ENCODE data around the gene TAF4B. TPM values are rescaled to one million over a fixed set of nuclear protein-coding genes. Genes with fewer than 3 reads are reported as not detected.

Gene TAF4B
- total RNA-seq, 1 donor from 2014 or later = 1.8 TPM

DNA sequence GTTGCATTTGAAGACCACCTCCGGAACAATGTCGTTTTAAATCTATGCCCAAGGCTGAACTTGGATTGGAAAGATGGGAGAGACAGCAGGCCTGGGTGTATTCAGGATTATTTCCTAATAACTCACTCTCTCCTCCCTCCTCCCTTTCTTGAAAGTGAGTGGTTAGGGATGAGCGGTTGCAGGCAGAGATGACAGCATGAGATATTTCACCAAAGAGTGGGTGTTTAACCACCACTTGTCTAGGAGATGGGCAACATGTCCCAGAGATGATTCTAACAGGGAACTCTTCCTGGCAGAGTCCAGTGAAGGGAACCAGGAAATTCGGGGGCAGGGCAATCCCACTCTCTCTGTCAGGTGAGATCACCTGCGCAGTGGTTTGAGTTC is 198.9 kb downstream of the TAF4B start:
- no peak overlapping the region for H3K4me3 Mint-ChIP-seq (ENCODE audit: low read depth)
- peaks cover 7% of the 10 kb centered on the region for H3K27me3 Mint-ChIP-seq
- H3K36me3 Mint-ChIP-seq (ENCODE audit: insufficient read depth) = no peaks in the 10 kb centered on the region
- TF ChIP-seq, protein P1, sequence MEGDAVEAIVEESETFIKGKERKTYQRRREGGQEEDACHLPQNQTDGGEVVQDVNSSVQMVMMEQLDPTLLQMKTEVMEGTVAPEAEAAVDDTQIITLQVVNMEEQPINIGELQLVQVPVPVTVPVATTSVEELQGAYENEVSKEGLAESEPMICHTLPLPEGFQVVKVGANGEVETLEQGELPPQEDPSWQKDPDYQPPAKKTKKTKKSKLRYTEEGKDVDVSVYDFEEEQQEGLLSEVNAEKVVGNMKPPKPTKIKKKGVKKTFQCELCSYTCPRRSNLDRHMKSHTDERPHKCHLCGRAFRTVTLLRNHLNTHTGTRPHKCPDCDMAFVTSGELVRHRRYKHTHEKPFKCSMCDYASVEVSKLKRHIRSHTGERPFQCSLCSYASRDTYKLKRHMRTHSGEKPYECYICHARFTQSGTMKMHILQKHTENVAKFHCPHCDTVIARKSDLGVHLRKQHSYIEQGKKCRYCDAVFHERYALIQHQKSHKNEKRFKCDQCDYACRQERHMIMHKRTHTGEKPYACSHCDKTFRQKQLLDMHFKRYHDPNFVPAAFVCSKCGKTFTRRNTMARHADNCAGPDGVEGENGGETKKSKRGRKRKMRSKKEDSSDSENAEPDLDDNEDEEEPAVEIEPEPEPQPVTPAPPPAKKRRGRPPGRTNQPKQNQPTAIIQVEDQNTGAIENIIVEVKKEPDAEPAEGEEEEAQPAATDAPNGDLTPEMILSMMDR (IDR thresholded peaks at IDR 0.05; ENCODE audit: unreplicated experiment) = no peak
- no peak for DNase-seq (ENCODE audit: low spot score, unreplicated experiment)
- peaks cover 4% of the 10 kb centered on the region for H3K4me1 Mint-ChIP-seq (ENCODE audit: low read depth)
- no peak overlapping the region for H3K27ac Mint-ChIP-seq
- H3K9me3 Mint-ChIP-seq (ENCODE audit: low read depth) = no peaks in the 10 kb centered on the region

DNA sequence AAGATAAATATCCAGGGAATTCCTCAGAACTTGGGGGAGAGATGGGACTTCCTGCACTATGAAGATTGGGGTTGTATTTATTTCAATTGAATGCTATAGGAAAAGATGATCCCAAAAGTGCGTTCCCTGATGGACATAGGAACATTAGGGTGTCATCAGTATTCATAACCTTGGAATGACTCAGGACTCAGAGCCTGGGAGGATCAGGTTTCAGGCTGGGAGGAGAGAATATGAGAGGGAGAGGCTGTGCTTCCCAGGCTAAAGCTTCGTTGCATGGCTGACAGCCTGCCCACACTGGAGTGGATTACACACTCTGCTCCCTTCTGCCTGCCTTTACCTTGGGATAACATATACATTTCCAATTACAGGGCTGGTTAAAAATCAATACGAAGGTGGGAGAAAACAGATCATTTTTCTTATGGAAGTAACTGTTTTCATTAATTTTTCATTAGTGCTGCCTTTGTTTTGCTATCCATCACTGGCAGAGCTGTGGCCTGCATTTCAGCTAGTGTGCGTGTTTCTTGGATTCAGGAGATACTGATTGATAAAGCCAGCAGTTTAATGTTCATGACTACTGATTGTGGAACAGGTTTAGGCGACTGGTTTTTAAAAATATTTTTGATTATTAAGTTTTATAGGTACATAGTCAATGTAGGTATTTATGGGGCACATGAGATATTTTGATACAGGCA is 203.4 kb downstream of the TAF4B start:
- no peak for DNase-seq (ENCODE audit: low spot score, unreplicated experiment)
- Mint-ChIP-seq H3K4me1 (ENCODE audit: low read depth) (peaks cover 4% of the 10 kb centered on the region), H3K9me3 (ENCODE audit: low read depth) (no peaks in the 10 kb centered on the region), H3K36me3 (ENCODE audit: insufficient read depth) (no peaks in the 10 kb centered on the region), H3K27me3 (peaks cover 11% of the 10 kb centered on the region), H3K4me3 (ENCODE audit: low read depth) (no peak overlapping the region), H3K27ac (no peak overlapping the region)
- TF ChIP-seq, protein P1 (IDR thresholded peaks at IDR 0.05; ENCODE audit: unreplicated experiment) = no peak

DNA sequence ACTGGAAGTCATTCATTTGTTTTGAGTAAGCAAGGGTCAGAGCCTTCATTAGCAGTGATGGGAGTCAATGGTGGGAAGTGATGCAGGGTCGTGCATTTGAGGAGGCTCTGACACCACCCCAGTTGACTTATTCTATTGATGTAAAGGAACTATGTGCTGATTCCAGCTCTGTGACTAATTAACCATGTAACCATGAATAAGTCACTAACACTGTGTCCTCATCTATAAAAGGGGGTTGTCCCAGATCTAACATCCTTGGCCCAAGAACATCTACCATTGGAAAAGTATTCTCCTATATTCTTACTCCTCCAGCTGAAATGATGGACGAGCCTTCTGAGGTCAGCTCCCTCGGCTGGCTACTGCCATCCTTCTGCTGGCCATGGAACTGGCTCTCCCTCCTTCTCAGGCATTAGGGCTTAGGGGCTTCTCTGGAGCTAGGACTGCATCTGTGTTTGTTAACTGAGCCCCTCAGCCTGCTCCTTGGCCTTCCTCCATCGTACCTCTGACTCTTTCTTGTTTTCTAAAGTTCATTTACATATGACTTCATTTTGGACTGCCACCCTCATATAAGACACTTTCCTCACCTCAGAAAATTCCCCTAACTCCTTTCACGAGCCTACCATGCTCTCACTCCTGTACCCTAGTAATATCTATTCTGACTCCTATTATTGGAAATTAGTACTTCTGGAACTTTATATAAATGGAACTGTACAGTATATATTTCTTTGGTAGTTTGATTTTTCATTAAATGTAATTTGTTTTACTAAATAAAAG is 206.6 kb downstream of the TAF4B start:
- no peak overlapping the region for H3K4me3 Mint-ChIP-seq (ENCODE audit: low read depth)
- H3K9me3 Mint-ChIP-seq (ENCODE audit: low read depth) = no peaks in the 10 kb centered on the region
- no peaks in the 10 kb centered on the region for H3K36me3 Mint-ChIP-seq (ENCODE audit: insufficient read depth)
- peaks cover 24% of the 10 kb centered on the region for H3K27me3 Mint-ChIP-seq
- no peak overlapping the region for H3K27ac Mint-ChIP-seq
- DNase-seq (ENCODE audit: low spot score, unreplicated experiment) = no peak
- H3K4me1 Mint-ChIP-seq (ENCODE audit: low read depth) = peaks cover 5% of the 10 kb centered on the region
- TF ChIP-seq, protein P1 (IDR thresholded peaks at IDR 0.05; ENCODE audit: unreplicated experiment) = no peak

DNA sequence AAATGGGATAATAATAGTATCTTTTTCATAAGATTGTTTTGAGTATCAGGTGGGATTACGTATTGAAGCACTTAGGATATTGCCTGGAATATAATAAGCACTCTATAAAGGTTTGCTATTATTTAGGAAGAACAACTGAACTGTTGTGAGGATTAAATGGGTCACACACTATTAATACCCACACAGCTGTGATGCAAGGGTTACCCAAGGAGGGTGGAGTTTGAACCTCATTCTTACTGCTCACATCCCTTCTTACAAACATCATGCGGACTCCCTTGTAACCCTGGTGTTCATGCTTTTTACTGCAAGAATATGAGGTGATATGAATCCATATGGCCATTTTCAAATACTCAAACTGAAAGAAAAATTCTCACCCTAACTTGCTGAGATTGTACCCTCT is 208.6 kb downstream of the TAF4B start:
- Mint-ChIP-seq H3K36me3 (ENCODE audit: insufficient read depth) (no peaks in the 10 kb centered on the region), H3K4me3 (ENCODE audit: low read depth) (no peak overlapping the region), H3K4me1 (ENCODE audit: low read depth) (peaks cover 1% of the 10 kb centered on the region), H3K27ac (no peak overlapping the region), H3K9me3 (ENCODE audit: low read depth) (no peaks in the 10 kb centered on the region), H3K27me3 (peaks cover 28% of the 10 kb centered on the region)
- DNase-seq (ENCODE audit: low spot score, unreplicated experiment) = no peak
- TF ChIP-seq, protein P1 (IDR thresholded peaks at IDR 0.05; ENCODE audit: unreplicated experiment) = no peak

DNA sequence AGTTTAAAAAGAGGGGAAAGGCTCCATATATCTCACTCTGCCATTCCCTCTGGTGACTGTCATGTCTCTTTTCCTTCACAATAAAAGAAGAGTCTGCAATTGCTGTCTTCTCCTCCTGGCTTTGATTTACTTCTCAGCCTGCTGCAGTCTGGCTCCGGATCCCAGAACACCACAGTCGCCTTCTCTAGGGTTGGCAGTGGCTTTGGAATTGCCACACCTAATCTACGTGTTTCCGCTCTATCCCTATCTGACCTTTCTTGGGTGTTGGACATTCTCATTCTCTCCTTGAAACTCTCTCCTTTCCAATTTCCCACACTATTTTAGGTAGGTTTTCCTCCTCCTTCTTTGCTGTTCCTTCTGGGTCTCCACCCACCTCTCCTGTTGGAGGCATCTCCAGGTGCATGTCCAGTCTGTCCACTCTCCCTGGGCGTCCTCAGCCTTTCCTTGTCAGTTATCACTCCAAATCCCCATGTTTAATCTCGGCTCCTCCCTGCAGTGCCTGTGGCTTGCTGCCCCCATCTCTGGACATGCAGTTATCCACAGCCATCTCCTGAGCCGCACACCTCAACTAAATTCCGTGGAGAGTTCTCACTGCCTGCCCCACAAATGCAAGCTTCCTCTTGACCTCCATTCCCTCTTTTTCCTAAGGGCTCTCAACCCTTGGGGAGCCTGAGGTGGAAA is 209.3 kb downstream of the TAF4B start:
- Mint-ChIP-seq H3K27me3 (peaks cover 28% of the 10 kb centered on the region), H3K9me3 (ENCODE audit: low read depth) (no peaks in the 10 kb centered on the region), H3K4me1 (ENCODE audit: low read depth) (peaks cover 1% of the 10 kb centered on the region), H3K27ac (no peak overlapping the region), H3K4me3 (ENCODE audit: low read depth) (no peak overlapping the region), H3K36me3 (ENCODE audit: insufficient read depth) (no peaks in the 10 kb centered on the region)
- no peak for DNase-seq (ENCODE audit: low spot score, unreplicated experiment)
- TF ChIP-seq, protein P1 (IDR thresholded peaks at IDR 0.05; ENCODE audit: unreplicated experiment) = no peak
